Left hindlimb (tissue), 1 donor: ENCODE data around the gene GTF2H4.

Experiments
- DNase-seq: peaks from one replicate; pipeline ENCODE4 v3.0.0-alpha.2; 2018

The GTF2H4 gene

GRCh38 chr6:30960907-30961673, 53.1 kb downstream of the GTF2H4 start:
- no peak for DNase-seq

- DNase-seq = no peak
Measured at GRCh38 chr6:30962716-30963115, 54.7 kb downstream of the GTF2H4 start.

GRCh38 chr6:30963641-30964040, 55.6 kb downstream of the GTF2H4 start:
- no peak for DNase-seq
